GM19351 (cell line): Measurements from ENCODE around the gene METAP1D.
"Not testable (repeated sequence)": the region's sequence is repeated elsewhere in the genome, so short reads cannot be mapped to it uniquely, and the experiment has no call there.

Experiments used
- ATAC-seq: cut with Tn5 transposase; IDR thresholded peaks from one replicate; pipeline ENCODE4 v1.9.1; 2021; ENCODE audit warnings: mild to moderate bottlenecking, moderate library complexity; ENCODE audit not compliant: unreplicated experiment

METAP1D gene

DNA sequence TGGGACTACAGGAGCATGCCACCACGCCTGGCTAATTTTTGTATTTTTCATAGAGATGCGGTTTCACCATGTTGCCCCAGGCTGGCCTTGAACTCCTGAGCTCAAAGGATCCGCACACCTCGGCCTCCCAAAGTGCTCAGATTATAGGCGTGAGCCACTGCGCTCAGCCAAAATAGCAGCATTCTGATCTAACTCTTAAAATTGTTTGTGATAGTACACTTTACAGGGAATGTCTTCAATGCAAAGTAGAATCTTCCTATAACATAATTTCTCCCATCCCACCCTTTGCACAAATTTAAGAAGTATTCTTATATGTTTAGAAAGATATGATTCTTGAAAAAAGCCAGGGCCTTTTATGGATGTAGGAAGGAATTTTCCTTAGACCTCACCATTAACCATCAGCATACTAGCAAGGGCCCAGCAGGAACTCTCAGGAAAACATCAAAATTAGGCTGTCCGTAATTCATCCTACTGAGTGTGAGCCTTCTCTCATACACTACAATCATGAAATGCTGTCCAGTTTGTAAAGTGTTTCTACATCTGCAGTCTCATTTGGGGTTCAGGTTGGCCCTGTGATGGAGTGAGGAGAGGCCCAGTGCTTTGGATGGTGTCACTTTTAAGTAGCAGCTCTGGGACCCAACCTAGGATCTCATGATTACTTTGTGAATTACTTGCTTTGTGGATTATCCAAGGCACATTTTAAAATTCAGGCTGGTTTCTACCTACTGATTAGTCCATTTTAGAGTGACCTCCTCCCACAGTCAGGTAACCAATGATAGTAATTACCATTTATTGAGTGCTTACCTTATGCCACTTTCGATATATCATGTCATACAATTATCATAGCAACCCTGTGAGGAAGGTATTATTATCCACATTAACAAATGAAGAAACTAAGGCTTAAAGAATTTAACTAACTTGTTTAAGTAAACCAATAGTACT, 48.1 kb downstream of the METAP1D start:
- no peak for ATAC-seq

DNA sequence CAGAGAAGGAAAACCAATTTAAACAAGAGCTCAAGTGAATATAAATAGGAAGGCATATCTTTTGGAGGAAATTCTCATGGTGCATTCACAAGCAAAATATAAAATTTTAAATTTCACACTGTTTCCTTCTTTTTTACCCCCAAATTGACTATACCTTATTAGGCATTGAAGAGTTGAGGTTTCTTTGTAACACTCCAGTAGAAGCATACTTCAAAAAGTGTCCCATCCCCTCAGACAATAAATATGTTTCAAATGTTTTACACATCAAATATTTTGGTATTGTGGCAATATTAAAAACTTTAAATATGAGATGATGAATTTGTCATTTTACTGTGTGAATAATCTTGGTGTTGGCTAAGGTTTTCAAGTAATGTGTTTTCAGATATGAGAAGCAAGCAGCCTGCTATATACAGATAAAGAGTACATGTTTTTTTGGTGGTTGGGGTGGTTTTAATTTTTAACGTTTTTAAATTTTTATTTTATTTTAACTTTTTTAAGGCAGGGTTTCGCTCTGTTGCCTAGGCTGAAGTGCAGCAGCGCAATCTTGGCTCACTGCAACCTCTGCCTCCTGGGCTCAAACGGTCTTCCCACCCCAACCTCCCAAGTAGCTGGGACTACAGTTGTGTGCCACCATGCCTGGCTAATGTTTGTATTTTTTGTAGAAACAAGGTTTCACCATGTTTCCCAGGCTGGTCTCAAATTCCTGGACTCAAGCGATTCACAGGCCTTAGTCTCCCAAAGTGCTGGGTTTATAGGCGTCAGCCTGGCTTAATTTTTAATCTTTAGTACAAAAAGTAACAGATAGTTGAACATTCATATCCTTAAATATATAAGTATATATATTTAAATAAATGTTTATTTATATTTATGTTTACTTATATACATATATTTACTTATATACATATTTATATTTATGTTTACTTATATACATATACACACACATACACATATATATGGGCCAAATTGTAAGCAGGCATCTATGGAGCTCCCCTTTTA, 49.1 kb downstream of the METAP1D start:
- ATAC-seq: no peak

DNA sequence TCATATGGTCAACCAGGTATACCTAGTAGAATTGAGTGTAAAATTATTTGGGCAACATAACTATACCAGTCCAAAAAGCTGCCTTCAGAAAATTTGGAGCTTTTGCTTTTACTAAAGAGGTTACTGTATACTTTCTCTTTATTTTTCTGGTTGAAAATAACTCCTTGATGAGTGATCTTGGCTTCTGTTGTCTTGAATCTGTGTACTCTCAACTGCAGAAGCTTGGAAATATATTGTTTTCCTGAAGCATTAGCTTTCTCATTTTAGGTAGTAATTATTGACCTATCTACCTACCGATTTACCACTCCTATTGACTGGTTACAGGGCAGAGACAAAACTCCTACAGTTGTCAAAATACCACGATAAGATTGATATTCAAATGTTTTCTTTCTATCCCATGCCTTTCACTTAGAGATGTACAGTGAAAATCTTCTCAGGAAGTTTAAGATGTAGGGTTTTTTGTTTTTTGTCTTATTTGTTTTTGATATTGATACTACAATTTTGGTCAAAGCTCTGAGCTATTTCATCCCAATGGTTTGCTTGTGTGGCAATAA, 49.9 kb downstream of the METAP1D start:
- no peak for ATAC-seq

DNA sequence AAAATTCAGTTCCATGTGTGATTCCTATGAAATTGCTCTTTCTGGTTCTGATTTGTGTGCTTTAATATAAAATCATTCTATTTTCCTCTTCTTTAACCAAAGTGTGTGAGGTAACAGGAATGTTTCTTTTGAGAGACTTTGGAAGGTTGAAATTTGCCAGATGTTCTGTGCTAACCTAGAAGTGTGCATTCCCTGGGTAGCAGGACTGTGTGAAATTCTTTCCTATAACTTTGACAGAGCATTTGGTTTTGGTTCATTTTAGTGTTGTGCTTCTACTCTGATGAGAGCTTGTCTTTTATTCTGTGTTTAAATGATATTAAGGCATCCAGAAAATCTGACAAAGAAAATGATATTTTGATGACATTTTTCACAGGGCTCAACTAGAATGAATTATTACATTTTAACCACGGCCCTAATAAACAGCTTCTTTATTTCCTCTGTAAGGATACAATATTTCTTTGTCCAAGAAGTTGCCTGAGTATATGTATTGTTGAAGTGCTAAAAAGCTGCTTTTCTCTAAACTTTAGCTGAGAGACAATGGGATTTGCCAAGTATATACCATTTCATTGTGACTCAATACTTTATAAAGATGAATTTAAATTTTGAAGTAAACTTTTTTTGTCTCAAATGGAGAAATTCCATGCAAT, 50.8 kb downstream of the METAP1D start:
- no peak for ATAC-seq

DNA sequence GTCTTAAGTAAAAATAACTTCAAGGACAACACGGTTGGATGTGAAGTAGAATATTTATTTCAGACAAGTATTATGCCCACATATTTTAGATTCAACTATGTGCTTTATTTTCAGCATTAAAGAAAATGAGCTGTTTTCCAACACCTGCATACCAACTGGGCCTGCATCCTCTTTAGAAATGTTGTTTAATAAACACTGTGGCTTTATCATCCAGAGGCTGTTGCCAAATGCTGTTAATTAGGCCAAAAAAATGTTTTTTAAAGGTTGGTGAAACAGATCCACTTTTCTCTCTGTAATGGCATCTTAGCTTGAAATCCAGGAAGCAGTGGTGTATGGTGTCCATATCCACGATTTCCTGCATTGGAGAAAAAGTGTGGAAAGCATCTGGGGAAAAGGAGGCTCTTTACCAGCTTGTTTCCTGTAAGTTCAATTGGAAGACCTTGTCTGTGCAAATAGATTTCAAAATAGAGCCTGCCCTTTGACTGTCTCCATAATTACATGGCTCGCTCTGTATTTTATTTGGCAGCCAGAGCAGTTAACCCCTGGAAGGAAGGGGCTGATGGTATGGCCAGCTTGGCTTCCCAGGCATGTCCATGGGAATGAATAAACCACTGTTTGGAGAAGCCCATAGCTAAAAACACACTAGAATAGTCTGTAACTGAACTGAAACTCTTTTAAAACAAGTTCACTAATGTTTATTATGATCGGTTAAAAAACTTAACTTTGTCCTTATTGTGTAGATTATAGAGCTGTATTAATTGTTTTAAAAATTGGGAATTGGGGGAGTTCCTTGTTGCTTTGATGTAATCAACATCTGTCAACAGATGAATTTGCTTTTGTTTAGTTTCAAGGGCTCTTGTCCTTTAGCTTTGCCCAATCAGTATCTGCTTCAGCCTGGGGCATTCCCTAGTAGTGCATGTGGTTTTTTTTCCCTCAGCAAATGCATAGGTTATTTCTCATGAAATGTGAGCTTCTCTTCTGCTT, 52.5 kb downstream of the METAP1D start:
- ATAC-seq: no peak

DNA sequence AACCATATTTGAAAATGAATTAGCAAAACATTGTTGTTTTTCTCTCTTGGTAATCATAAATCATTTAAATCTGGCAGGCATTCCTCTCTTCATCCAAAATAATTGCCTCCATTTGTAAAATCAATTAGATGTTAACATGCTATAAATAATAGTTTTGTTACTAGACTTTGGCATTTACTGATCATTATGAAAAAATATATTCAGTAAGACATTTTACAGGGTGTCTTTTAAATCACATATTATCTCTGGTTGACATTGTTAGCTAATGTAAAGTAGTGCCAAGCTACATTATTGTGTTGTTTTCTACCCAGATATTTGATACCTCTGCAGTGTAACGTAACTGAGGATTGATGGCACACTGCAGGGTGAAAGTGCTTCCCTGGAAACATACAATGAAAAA, 53.7 kb downstream of the METAP1D start:
- no peak for ATAC-seq

DNA sequence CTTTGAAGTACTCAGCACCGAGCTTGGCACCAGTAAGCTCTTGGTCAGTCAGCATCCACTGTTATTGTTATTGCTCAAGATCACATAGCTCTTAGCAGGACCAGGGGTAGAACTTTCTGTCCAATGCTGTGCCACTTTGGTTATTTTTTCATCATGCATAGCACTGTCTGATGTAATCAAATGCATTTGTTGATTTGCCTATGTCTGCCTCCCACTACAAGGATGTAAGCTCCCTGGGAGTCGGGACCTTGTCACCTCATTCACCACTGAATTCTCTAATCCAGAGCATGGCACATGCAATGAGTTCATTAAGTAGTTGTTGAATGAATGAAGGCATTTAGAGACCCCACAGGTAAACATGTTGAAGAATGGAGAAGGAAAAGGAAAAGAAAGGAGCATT, 56.5 kb downstream of the METAP1D start:
- ATAC-seq: no peak

DNA sequence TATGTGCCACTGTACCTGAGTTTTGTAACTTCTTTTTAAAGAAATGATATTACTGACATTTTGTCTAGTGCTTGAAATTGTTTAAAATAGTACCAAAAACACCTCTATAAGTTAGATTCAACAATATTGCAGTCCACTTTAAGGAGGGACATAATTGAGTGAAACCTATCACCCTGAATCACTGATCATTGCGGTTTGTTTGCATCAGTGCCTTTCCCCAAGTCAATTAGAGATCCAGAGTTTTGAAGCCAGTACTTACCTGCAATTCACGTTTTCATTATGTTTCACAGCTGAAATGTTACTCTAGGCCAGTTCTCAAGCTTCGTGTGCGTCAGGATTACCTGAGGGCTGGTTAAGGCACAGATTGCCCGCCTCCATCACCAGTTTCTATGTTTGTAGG, 58.9 kb downstream of the METAP1D start:
- ATAC-seq: no peak

DNA sequence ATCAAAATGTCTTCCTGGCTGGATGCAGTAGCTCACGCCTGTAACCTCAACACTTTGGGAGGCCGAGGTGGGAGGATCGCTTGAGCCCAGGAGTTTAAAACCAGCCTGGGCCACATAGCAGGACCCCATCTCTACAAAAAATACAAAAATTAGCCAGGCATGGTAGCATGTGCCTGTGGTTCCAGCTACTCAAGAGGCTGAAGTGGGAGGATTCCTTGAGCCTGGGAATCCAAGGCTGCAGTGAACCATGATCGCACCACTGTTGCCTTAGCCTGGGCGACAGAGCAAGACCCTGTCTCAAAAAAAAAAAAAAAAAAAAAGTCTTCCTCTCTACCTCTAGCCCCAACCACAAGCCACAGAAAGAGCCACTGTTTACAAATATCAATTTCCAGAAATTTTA, 60.4 kb downstream of the METAP1D start:
- not testable (repeated sequence) for ATAC-seq

DNA sequence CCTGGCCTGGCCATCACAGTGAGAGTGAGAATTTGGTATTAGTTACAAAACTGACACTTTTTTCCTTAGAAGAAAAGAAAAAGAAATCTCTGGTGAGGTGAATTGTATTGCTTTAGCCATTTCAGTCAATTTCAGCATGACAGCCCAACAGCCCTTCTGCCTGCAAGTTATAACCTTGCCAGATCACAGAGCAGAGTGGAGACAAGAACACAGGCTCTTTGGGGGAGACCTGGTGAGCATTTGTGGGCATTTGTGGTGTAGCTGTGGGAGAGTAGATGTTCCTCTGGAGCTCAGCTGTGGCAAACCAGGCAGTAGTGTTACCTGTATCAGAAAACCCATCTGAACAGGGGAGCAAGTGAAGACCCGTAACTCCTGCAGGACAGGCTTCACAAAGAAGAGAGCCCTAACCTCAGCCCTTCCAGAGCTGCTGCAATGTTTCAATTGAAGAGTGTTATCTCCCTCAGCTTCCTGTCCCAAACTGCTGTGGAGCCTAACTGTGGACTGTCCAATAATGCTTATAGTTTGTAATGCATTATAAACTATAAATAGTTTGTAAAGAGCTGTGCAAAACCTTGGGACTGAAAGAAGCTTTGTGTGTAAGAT, 62.8 kb downstream of the METAP1D start:
- no peak for ATAC-seq

DNA sequence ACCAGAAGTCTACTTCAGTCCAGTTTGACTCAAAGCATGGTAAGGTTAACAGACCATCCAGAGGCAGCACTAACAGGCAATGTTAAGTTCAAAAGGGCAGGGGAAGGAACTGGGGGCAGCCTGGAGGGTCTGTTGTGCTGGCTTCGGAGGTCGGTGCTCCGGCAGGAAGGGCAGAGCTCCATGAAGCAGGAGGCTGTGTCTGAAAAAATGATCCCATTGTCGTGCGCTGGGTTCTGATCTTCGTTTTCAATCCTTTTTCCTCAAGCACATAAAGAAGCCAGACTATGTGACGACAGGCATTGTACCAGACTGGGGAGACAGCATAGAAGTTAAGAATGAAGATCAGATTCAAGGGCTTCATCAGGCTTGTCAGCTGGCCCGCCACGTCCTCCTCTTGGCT, 63.7 kb downstream of the METAP1D start:
- ATAC-seq: no peak

DNA sequence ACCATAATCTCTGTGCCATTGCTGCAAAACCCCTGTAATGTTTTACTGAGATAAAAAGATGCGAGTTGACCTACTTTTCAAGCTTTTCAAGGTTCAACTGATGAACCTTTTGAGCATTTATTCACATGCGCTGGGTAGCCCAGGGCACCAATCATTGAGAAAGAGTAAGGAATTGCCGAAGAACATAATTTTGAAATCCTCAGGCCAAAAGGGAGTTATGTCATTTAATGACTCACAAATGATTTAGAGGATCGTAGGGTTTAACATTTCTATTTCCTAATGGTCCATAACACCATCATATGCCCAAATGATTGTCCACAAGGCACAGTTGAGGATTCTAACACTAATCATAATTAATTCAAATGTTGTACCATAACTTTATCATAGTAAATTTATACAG, 65.4 kb downstream of the METAP1D start:
- no peak for ATAC-seq

DNA sequence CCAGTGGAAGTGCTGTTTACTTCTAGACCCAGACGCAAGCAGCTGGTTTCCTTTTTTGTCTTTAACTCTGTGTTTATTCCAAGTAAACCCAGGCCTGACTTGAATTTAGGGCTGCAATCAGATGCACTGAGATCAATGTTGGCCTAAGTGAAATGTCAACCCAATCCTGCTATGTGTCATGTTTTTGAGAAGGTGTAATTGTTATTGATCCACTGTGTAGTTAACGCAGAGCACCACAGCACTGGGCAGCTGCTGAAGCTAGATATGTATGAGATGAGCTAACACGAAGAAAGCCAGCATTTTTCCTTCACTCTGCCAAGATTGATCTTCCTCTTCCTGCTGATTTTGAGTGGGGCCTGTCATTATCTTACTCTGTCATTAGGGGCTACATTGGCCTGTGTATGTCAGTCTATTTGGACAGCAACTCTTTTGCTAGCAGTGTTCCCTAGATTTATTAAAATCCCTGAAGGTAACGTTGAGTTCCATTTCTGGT, 66.7 kb downstream of the METAP1D start:
- no peak for ATAC-seq

DNA sequence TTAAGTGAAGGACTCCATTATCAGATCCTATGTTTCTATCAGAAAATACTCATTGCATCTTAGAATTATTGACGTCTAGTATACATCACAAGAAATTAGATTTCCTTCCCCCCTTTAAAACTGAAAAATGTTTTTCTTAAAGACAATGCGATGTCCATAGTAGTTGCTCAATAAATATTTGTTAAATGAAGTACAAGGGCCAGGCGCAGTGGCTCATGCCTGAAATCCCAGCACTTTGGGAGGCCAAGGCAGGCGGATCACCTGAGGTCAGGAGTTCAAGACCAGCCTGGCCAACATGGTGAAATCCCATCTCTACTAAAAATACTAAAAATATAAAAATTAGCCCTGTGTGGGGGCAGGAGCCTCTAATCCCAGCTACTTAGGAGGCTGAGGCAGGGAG, 68.2 kb downstream of the METAP1D start:
- ATAC-seq: not testable (repeated sequence)

DNA sequence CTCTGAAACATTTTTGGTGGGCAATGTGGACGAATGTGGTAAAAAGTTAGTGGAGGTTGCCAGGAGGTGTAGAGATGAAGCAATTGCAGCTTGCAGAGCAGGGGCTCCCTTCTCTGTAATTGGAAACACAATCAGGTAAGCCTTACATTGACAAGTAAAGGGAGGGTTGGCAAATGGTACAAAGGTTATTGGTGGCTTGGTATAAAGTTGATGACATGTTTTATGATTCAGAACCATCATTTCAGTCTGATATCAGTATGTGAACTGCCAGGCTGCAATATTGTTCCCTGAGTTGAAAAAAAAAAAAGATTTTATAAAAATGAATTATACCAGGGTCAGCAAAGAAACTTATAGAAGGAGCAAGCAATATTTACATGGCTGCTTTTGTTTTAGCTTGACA, 71.2 kb downstream of the METAP1D start:
- no peak for ATAC-seq

DNA sequence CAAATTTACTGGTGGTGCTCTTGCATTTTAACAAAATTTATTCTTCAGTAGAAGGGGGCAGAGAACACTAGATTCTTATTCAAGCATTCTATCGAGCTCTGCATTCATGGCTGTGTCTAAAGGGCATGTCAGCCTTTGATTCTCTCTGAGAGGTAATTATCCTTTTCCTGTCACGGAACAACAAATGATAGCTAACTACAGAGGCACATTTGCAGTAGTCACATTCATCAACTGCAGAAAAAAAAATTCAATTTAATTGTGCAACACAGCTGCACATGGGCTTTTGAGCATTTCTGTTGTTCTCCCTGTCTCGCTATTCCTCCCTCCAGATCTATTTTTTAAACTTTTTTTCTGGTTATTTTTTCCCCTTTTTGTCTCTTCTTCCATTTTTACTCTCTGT, 72.5 kb downstream of the METAP1D start:
- ATAC-seq: no peak

DNA sequence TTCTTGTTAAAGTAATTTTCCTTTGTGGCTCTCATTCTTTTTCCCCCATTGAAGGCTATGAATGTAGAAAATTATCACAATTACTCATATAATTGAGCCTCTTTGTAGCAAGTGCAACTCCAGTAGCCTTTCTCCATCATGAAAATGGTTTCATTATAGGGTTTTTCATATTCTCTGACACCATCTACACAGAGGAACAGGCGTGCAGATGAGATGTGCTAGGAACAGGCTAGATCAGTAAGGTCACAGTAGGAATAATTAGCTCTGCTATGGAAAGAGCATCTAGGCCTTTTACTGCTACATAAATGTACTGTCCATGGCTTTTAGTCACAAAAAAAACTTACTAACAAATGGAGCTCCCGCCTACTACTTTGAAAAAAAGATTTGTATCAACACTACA, 73.0 kb downstream of the METAP1D start:
- no peak for ATAC-seq

DNA sequence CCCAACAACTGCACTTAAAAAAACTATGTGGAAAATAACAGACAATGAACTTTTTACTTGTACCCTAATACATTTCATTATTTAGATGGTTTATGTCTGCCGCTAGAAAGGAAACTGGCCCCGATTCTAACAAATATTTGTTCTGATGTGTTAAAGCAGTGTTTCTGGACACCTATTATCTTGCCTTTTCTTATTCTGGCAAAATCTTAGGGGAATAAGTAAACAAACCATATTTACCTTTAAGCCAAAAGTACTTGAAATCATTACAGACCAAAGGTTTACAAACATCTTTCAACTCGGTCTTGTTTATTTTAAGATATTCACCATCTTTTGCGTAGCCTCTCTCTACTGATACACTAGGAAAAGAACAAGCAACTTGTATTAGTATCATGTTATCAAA, 73.8 kb downstream of the METAP1D start:
- ATAC-seq: no peak

DNA sequence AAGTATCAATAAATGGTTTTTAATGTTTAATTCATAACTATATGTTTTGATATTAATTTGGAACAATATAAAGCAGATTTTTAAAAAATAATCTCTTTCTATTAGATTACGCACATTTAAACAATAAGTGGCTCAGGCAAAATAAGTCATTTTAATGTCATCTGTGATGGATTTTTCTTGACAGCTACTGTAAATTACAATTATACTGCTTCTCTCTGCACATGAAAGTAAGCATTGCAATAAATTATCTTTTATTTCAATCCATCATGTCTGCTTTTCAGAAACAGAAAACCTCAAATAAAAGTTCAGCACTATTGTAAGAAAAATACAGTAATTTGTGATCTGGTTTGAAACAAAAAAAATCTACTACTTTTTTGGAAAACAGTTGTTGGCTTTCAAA, 74.5 kb downstream of the METAP1D start:
- no peak for ATAC-seq
